HG02884 (cell line): Measurements from ENCODE around the gene ZNF746.
"Not testable (repeated sequence)": the region's sequence is repeated elsewhere in the genome, so short reads cannot be mapped to it uniquely, and the experiment has no call there.

Source experiments
- ATAC-seq: cut with Tn5 transposase; IDR thresholded peaks from one replicate; pipeline ENCODE4 v1.9.1; 2021; ENCODE audit warnings: mild to moderate bottlenecking, moderate library complexity; ENCODE audit not compliant: unreplicated experiment

The ZNF746 gene

GRCh38 chr7:149459540-149460452 is 37.8 kb downstream of the ZNF746 start:
- peak; percentile 31 for ATAC-seq

- ATAC-seq, result no peak
Measured at GRCh38 chr7:149459201-149459539, 38.4 kb downstream of the ZNF746 start.

GRCh38 chr7:149458235-149458634 is 39.4 kb downstream of the ZNF746 start:
- ATAC-seq, result no peak

GRCh38 chr7:149457766-149458165 is 39.8 kb downstream of the ZNF746 start:
- no peak for ATAC-seq

GRCh38 chr7:149456506-149457421 is 40.8 kb downstream of the ZNF746 start:
- ATAC-seq, result no peak

GRCh38 chr7:149455175-149455950 is 42.2 kb downstream of the ZNF746 start:
- ATAC-seq, result no peak

- ATAC-seq, result no peak
Measured at GRCh38 chr7:149454750-149455149, 42.9 kb downstream of the ZNF746 start.

GRCh38 chr7:149454006-149454405 is 43.6 kb downstream of the ZNF746 start:
- ATAC-seq, result no peak

- ATAC-seq, result no peak
Measured at GRCh38 chr7:149450821-149451220, 46.8 kb downstream of the ZNF746 start.

GRCh38 chr7:149449897-149450296 is 47.7 kb downstream of the ZNF746 start:
- ATAC-seq, result no peak

- ATAC-seq, result no peak
Measured at GRCh38 chr7:149448961-149449360, 48.6 kb downstream of the ZNF746 start.

- ATAC-seq, result not testable (repeated sequence)
Measured at GRCh38 chr7:149446026-149446425, 51.6 kb downstream of the ZNF746 start.

- no peak for ATAC-seq
Measured at GRCh38 chr7:149444287-149444686, 53.3 kb downstream of the ZNF746 start.

GRCh38 chr7:149443523-149443922 is 54.1 kb downstream of the ZNF746 start:
- no peak for ATAC-seq

- ATAC-seq, result no peak
Measured at GRCh38 chr7:149442924-149443323, 54.7 kb downstream of the ZNF746 start.

GRCh38 chr7:149440222-149440621 is 57.4 kb downstream of the ZNF746 start:
- ATAC-seq, result no peak

- ATAC-seq, result no peak
Measured at GRCh38 chr7:149436358-149436757, 61.3 kb downstream of the ZNF746 start.

- no peak for ATAC-seq
Measured at GRCh38 chr7:149433124-149433523, 64.5 kb downstream of the ZNF746 start.

GRCh38 chr7:149432121-149432691 is 65.4 kb downstream of the ZNF746 start:
- no peak for ATAC-seq

- no peak for ATAC-seq
Measured at GRCh38 chr7:149431486-149432120, 66.0 kb downstream of the ZNF746 start.
